ENCODE data around the gene HOXD9. TPM values are rescaled to one million over a fixed set of nuclear protein-coding genes. Genes with fewer than 3 reads are reported as not detected.

The HOXD9 gene
- total RNA-seq (2014; rRNA removed): 0.06 TPM in 1 of 2 replicates, not detected in the other
- polyA plus RNA-seq (2012): 0.06 TPM

DNA sequence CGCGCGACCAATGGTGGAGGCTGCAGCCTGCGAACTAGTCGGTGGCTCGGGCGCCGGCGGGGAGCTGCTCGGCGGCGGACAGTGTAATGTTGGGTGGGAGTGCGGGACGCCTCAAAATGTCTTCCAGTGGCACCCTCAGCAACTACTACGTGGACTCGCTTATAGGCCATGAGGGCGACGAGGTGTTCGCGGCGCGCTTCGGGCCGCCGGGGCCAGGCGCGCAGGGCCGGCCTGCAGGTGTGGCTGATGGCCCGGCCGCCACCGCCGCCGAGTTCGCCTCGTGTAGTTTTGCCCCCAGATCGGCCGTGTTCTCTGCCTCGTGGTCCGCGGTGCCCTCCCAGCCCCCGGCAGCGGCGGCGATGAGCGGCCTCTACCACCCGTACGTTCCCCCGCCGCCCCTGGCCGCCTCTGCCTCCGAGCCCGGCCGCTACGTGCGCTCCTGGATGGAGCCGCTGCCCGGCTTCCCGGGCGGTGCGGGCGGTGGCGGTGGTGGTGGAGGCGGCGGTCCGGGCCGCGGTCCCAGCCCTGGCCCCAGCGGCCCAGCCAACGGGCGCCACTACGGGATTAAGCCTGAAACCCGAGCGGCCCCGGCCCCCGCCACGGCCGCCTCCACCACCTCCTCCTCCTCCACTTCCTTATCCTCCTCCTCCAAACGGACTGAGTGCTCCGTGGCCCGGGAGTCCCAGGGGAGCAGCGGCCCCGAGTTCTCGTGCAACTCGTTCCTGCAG, at the start of gene HOXD9:
HOXD9 (plus strand) TSS at position 37 of the 728 bp plus-strand sequence; CDS start at position 87, 50 bp downstream.
- DNase-seq (ENCODE audit: low read depth): no peak

DNA sequence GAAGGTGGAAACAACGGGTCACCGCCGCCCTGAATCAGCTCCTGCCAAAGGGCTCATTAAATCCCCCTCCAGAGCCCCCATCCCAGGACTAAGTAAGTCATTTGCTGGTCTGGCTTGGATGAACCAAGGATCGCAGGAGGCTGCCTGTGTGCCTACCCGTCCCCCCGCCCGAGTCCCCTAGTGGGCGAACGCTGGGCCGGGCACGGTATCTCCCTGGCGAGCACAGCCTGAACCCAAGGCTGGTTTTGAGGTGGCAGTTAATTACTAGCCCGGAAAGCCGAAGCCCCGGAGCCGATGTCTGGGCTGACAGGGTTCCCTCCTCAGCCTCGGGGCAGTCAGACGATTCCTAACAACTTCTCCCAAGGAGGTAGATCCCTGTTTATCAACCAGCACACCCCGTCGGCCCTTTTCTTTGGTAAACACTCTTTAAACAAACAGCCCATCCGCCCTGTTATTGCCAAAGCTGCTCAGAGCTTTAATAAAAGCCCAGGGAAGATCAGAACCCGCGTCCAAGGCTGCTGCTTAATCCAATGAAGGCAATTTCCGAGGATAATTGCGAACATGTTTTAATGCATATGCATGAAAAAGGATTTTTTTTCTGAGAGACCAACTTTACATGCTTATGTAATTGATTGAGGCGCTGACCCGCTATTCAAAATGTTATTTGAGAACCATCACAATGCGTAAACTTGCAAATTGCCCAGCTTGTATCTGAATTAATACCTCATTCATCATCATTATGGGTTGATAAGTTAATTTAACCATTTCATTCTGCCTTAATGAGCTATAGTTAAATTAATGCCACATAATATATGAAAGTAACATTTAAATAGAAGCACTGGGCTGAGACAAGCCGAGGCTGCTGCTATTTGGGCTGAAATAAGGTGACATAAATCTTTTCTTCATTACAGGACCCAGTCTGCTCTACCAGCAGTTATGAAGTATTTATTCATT, 49.3 kb upstream of the HOXD9 start:
- no peak for DNase-seq (ENCODE audit: low read depth)

DNA sequence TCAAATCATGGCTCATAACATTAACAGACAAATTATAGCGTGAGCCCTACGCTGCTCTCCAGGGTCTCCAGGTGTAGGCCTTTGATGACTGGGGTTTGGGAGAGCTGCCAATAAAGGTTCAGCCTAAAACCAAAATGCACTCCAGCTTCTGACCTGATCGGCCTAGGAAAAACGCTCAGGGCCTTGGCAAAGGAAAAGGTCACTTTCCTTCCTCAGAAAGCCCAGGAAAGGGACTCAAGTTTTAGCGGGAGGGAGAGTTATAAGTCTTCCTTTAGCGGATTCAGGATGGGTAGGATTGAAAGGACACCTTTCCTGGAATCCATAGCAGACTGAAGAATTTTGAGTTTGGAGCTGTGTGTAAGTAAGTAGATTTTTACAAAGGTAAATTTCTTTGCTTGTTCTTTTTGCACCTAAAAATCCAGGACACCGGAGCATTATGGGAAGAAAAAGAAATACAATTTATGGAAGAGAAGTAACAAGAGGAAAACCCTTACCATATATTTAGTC, 47.5 kb upstream of the HOXD9 start:
- no peak for DNase-seq (ENCODE audit: low read depth)

- no peak for DNase-seq (ENCODE audit: low read depth)
Observed at GRCh38 chr2:176075481-176075880, 47.0 kb upstream of the HOXD9 start.

- DNase-seq (ENCODE audit: low read depth): no peak
Observed at GRCh38 chr2:176076063-176076462, 46.5 kb upstream of the HOXD9 start.

DNA sequence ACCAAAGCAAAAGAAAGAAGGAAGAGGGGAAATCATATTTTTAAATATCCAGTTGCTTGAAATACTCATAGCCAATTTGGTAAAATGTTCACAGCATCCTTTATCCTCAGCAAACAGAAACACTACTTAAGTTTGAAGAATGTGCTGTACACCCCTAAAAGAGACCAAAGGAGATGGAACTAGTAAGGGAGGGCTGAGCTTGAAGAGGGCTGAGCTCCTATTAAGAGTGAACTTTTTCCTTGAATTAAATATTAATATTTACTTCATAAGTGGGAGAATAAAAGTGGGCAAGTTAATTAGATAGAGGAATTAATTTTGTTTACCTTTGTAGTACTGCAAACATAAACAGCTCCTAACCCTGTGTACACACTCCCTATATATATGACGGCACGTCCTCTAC, 45.7 kb upstream of the HOXD9 start:
- DNase-seq (ENCODE audit: low read depth): no peak

- no peak for DNase-seq (ENCODE audit: low read depth)
Observed at GRCh38 chr2:176078541-176079284, 43.8 kb upstream of the HOXD9 start.

GRCh38 chr2:176079285-176079830, 43.2 kb upstream of the HOXD9 start:
- no peak for DNase-seq (ENCODE audit: low read depth)

GRCh38 chr2:176079831-176080539, 42.5 kb upstream of the HOXD9 start:
- peak; percentile 45 for DNase-seq (ENCODE audit: low read depth)

DNA sequence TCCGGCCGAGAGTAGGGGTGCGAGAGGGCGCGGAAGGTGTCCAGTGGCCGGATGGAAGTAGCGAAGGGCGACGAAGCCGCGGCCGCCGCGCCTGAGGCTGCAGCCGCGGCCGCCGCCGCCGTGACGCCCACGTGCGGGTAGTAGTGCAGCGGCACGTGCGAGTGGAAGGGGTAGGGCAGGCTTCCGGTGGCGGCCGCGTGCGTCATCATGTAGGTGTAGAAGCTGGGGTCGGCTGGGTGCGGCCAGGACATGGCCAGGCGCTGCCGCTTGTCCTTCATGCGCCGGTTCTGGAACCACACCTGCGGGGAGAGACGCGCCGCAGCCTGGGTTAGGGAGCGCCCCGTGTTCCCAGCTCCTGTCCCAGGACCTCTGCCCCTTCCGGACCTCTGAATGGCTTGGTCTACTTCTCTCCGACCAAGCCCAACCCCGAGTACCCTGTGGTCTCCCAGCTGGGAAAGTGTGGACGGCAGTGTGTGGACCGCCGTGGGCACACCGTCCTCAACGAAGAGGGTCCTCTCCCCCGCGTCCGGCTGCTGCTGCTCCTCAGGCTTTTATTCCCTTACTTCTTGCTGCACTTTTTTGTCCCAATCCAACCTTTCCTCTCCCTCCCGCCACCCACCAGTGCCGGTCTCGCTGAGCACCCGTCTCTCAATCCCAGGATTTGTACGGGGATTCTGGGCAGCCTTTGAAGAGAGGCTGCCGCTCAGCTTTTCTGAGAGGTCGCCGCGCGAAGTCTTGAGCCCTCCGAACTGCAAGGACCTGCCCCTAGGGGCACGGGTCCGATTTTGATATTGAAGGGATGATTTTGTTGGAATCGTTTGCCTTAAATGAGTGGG, 41.8 kb upstream of the HOXD9 start:
- DNase-seq (ENCODE audit: low read depth): no peak

- no peak for DNase-seq (ENCODE audit: low read depth)
Observed at GRCh38 chr2:176081376-176081836, 41.1 kb upstream of the HOXD9 start.

GRCh38 chr2:176081837-176082524, 40.5 kb upstream of the HOXD9 start:
- no peak for DNase-seq (ENCODE audit: low read depth)

- no peak for DNase-seq (ENCODE audit: low read depth)
Observed at GRCh38 chr2:176082525-176082823, 40.0 kb upstream of the HOXD9 start.

GRCh38 chr2:176082824-176083751, 39.4 kb upstream of the HOXD9 start:
- DNase-seq (ENCODE audit: low read depth): no peak

- DNase-seq (ENCODE audit: low read depth): no peak
Observed at GRCh38 chr2:176083796-176084261, 38.7 kb upstream of the HOXD9 start, which contains the start of gene EVX2. TSS of gene EVX2 (minus strand) at chr2:176083962. CDS start at chr2:176083776, 186 bp downstream.

- DNase-seq (ENCODE audit: low read depth): no peak
Observed at GRCh38 chr2:176084611-176085119, 37.9 kb upstream of the HOXD9 start.

DNA sequence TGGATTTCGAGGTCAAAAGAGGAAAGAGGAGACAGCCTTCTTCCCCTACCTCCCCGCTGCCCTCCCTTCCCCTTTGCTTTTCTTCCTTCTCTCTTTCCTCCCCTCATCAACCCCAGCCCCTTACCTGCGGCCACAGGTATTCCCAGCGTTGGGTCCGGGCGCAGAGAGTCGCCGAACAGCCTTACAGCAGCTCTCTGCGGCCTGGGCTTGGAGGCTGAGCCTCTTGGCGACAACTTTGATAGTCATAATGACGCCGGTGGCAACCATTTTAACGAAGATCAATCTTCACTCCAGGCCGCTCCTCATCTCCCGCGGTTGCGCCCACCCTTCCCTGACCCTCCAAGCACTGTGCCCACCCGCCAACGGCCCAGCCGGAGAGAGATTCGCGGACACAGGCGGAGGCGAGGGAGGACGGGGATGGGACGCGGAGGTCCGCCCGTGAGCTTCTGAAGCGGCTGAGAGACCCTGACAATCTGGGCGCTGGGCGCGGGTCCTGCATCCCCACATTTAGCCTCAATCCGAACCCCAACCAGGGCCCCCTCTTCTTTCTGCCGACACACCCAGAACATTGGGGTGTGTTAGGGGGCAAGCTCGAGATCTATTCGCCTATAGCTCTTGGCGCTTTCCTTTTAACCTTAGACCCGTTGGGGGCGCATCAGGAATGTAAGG, 37.3 kb upstream of the HOXD9 start:
- DNase-seq (ENCODE audit: low read depth): no peak

All from LHCN-M2 (cell line).